Measurements from ENCODE around the gene VAPA.

GRCh38 chr18:9925369-9925768 lies 11.6 kb downstream of the VAPA start:
- TF ChIP-seq POLR2A (IDR thresholded peaks at IDR 0.05; ENCODE audit: low read depth, low read length): no peak
- TF ChIP-seq, protein P1, sequence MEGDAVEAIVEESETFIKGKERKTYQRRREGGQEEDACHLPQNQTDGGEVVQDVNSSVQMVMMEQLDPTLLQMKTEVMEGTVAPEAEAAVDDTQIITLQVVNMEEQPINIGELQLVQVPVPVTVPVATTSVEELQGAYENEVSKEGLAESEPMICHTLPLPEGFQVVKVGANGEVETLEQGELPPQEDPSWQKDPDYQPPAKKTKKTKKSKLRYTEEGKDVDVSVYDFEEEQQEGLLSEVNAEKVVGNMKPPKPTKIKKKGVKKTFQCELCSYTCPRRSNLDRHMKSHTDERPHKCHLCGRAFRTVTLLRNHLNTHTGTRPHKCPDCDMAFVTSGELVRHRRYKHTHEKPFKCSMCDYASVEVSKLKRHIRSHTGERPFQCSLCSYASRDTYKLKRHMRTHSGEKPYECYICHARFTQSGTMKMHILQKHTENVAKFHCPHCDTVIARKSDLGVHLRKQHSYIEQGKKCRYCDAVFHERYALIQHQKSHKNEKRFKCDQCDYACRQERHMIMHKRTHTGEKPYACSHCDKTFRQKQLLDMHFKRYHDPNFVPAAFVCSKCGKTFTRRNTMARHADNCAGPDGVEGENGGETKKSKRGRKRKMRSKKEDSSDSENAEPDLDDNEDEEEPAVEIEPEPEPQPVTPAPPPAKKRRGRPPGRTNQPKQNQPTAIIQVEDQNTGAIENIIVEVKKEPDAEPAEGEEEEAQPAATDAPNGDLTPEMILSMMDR (conservative IDR thresholded peaks at IDR 0.05; ENCODE audit: low read depth, low read length): no peak
- no peak for TF ChIP-seq CEBPB (IDR thresholded peaks at IDR 0.05; ENCODE audit: low read depth, low read length)
- TF ChIP-seq RAD21 (IDR thresholded peaks at IDR 0.05; ENCODE audit: low read length): no peak
- no peak for TF ChIP-seq RFX5 (IDR thresholded peaks at IDR 0.05; ENCODE audit: low read depth, low read length)
- no peak for TF ChIP-seq RCOR1 (IDR thresholded peaks at IDR 0.05; ENCODE audit: insufficient replicate concordance, low read length)
- TF ChIP-seq MAFK (IDR thresholded peaks at IDR 0.05; ENCODE audit: low read depth, low read length): no peak
- no peak for TF ChIP-seq CHD1 (IDR thresholded peaks at IDR 0.05; ENCODE audit: low read depth, low read length)
- TF ChIP-seq FOS (IDR thresholded peaks at IDR 0.05; ENCODE audit: low read depth, low read length): no peak
- TF ChIP-seq BHLHE40 (IDR thresholded peaks at IDR 0.05; ENCODE audit: low read depth, low read length): no peak

Measured in IMR-90 (cell line).